CD4-positive, alpha-beta T cell treated with Interleukin-1 beta for 1 hour (primary cell): Measurements from ENCODE around the gene GNA12.
"Not testable (repeated sequence)": the region's sequence is repeated elsewhere in the genome, so short reads cannot be mapped to it uniquely, and the experiment has no call there.

Experiments used
- DNase-seq, 2 donors: peaks; one replicate each; pipeline ENCODE4 v3.0.0-alpha.2; 2020 to 2022

Gene GNA12

GRCh38 chr7:2708547-2709310 is 135.4 kb downstream of the GNA12 start:
- no peak for DNase-seq

- no peak for DNase-seq
Observed at GRCh38 chr7:2708041-2708440, 136.1 kb downstream of the GNA12 start.

GRCh38 chr7:2707481-2707880 is 136.6 kb downstream of the GNA12 start:
- DNase-seq = no peak

- DNase-seq = no peak
Observed at GRCh38 chr7:2706685-2707126, 137.4 kb downstream of the GNA12 start.

GRCh38 chr7:2705371-2706096 is 138.6 kb downstream of the GNA12 start:
- no peak for DNase-seq

- DNase-seq = no peak
Observed at GRCh38 chr7:2702594-2702957, 141.5 kb downstream of the GNA12 start.

GRCh38 chr7:2701832-2702593 is 142.1 kb downstream of the GNA12 start:
- no peak for DNase-seq

GRCh38 chr7:2701424-2701823 is 142.7 kb downstream of the GNA12 start:
- no peak for DNase-seq

- no peak for DNase-seq
Observed at GRCh38 chr7:2700141-2700850, 143.8 kb downstream of the GNA12 start.

- no peak for DNase-seq
Observed at GRCh38 chr7:2699289-2699620, 144.9 kb downstream of the GNA12 start.

- peak; percentile 58 to 62 for DNase-seq
Observed at GRCh38 chr7:2698581-2699288, 145.4 kb downstream of the GNA12 start.

GRCh38 chr7:2694122-2694436 is 150.0 kb downstream of the GNA12 start:
- not testable (repeated sequence) for DNase-seq

GRCh38 chr7:2693420-2694121 is 150.5 kb downstream of the GNA12 start:
- peak in 1 of 2 donors; percentile 68 for DNase-seq

- DNase-seq = no peak
Observed at GRCh38 chr7:2692543-2692942, 151.6 kb downstream of the GNA12 start.

- not testable (repeated sequence) for DNase-seq
Observed at GRCh38 chr7:2691932-2692439, 152.1 kb downstream of the GNA12 start.

- peak in 1 of 2 donors; percentile 37 for DNase-seq
Observed at GRCh38 chr7:2691011-2691707, 152.9 kb downstream of the GNA12 start.

- peak in 1 of 2 donors; percentile 24 for DNase-seq
Observed at GRCh38 chr7:2689951-2690705, 154.0 kb downstream of the GNA12 start.

- DNase-seq = no peak
Observed at GRCh38 chr7:2689343-2689847, 154.7 kb downstream of the GNA12 start.

- DNase-seq = no peak
Observed at GRCh38 chr7:2688409-2689342, 155.4 kb downstream of the GNA12 start.
